Measurements from ENCODE around the gene TCF3.

Gene TCF3

DNA sequence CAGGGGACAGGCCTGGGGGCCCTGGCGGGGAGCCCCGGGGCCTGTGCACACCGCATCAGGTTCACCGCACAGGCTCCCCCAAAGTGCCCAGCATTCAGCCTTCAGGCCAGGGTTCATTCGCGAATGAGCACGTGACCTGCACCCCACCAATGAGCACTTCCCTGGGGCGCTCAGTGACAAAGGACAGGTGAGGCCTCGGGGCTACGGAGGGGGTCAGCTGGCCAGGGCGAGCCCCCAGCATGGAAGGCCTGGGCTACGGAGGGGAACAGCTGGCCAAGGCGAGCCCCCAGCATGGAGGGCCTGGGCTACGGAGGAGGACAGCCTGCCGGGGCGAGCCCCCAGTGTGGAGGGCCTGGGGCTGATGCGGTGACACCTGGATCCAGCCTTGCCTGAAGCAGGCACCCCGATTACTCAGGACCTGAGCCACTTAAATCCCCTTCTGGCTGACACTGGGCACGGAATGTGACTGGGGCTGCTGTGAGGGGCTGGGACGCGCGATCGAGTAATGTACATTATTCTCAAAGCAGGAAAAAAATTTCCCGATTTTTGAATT lies 23.1 kb downstream of the TCF3 start:
- DNase-seq = no peak

DNA sequence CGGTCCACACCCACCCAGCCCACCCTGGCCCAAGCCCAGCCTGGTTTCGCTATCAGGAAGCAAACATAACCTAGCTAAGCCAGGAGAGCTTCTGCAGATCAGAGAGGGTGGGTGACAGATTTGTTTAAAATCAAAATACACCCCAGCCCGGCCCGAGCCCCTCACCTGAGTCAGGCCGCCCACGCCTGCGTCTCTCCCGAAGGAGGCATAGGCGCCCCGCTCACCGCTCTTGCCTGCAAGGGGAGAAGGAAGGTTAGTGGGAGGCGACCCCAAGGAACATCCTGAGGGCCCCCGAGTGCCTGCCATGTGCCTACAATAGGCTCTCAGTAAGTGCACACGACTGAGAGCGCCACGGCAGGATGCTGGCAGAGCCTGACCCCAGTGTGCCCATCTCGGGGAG lies 25.2 kb downstream of the TCF3 start:
- no peak for DNase-seq

DNA sequence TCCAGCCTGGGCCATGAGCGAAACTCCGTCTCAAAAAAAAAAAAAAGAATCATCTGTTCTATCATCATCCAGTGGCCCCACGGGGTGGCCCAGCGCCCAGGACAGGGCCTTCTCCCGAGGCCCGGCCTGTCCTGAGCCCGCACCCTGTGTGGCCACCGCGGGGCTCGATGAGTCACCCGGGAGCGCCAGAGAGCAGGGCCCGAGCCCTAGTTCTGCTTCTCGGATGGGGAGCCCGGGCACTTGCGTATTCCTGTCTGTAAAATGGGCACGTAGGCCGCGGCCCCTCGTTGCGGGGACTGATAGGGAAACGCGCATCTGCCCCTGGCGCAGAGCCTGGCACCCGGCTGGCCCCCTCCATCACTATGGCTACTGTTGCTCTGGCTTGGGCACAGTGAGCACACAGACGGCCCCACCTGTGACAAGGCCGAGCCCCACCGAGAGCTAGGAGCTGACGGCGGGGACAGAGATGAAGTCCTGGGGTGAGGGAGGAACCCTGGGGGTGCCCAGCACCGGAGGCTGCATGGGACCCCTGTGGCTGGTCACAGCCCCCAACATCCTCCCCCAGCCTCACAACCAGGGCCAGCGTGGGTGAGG lies 25.9 kb downstream of the TCF3 start:
- no peak for DNase-seq

DNA sequence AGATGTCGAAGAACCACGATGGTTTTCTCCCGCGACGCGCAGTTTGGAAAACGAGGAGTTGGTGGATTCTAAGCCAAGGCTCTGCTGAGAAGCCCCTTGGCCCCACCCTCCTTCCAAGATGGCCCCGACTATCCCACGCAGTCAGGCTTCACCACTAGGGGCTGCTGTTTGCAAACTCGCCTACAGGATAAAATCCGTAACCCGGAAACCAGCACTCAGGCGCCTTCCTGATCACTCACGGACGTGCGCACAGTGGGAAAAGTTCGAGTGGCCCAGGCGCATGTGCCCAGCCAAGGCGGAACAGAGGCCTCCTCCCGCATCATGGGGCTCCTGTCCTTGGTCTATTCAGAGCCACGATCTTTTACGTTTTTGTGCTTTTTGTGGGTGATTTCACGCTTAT lies 28.0 kb downstream of the TCF3 start:
- DNase-seq = no peak

DNA sequence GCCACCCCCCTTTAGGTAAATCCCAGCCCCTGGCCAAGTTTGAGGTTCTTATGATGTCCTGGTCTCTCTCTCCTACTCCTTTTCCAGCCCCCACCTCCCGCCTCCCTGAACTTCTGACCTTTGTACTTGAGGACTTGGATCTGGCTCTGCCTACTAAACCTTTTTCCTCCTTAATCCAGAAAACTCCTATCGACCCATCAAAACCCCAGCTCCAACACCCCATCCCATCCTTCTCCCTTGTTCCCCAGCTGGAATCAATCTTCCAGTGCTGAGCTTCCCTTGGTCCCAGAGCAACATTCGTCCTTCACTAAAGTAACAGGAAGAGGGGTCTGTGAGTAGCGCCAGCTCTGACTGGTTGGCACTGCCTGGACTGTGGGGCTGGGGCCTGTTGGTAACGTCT lies 29.9 kb downstream of the TCF3 start:
- no peak for DNase-seq

DNA sequence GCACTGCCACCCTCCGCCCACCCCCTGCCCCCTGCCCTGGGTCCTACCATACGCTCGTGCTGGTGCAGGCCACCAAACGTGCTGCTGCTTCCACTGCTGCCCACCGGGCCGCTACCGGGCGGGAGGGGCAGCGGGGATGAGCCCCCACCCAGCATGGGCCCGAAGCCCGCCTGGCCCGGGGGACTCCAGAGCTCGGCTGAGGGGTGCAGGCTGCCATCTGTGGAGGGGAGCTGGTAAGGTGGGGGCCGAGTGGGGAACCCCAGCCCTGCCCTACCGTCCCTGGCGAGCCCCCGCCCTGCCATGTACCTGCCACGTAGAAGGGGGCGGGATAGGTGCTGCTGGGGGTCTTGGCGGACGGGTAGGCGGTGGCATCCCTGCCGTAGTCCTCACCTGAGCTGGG lies 30.4 kb downstream of the TCF3 start:
- DNase-seq = no peak

DNA sequence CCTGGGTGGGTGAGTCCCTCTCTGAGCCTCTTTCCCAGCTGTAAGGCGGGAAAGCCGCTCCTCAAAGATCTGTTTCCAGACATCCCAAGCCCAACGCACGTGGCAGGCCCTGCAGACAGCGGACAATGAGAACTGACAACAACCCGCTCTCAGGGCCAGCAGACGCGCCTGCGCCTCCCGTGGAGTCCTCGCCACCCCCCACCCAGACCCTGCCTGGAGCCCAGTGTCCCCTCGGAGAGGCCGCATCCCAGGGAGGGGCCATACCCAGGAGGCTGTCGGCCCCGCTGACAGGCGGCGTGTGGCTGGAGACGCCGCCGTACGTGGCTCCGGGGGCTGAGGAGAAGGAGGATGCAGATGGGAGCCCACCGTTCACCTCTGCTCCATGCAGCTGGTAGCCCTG lies 30.8 kb downstream of the TCF3 start:
- DNase-seq = no peak

DNA sequence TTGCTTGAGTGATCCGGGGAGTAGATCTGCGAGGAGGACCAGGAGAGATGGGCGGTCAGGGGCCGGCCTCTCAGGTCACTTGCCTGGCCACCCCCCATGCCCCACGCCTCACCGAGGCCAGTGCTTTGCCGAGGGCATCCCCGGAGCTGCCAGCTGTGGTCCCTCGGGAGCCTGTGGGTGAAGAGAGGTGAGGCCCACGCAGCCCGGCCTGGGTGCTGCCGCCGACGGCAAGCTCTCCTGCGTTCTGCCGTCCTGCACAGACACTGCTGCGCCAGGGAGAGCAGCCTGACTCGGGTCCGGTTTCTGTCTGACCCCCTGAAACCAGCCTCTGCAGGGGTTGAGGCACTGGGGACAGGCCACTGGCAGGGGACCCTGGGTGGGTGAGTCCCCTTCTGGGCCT lies 31.4 kb downstream of the TCF3 start:
- DNase-seq = no peak

DNA sequence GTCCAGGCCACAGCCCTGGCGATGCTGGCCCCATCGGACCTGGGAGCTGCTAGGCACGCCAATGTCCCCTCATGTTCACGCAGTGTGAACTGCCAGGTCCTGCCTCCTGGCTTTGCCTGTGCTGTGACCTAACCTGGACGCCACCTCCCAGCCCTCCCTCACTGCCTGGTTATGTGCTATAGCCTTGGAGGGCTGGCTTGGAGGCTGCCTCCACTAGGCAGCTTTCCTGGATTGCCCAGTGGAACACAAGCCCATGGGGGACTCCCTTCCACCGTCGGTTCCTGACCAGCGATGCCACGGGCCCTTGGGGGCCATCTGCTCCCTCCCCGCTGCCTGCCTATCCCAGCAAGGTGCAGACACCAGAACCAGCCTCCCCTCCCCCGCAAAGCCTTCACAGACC lies 31.9 kb downstream of the TCF3 start:
- DNase-seq = no peak

DNA sequence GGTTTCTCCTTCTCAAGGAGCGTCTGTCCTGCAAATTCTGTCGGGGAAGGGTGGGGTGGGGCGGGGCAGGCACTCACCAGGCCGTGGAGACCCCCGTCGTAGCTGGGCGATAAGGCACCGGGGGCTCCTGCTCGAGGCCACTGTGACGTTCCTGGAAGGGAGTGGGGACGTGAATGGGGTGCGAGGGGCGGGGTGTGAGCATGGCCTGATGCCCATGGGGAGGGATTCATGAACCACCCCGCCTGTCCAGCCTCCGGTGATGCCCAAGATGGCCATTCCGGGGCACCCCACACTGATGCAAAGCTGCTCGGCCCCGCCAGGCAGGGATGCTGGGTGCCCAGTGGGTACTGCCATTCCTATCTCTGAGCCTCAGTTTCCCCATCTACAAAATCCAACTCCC lies 32.7 kb downstream of the TCF3 start:
- DNase-seq = no peak

DNA sequence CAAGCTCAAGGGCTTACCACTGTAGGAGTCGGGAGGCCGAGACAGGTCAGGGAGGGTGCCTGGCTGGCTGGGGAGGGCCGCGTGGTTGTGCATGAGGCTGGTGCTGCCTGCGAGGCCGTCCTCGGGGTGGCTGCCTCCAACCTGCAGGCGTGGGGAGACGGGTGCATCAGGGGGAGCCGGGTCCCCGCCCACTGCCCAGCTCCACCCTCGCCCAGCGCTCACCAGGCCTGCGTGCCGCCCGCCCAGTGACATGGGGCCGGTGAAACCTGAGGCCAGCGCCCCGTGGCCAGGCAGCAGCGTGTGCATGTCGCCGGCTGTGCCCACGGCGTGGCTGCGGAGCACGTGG lies 33.3 kb downstream of the TCF3 start:
- DNase-seq = no peak

DNA sequence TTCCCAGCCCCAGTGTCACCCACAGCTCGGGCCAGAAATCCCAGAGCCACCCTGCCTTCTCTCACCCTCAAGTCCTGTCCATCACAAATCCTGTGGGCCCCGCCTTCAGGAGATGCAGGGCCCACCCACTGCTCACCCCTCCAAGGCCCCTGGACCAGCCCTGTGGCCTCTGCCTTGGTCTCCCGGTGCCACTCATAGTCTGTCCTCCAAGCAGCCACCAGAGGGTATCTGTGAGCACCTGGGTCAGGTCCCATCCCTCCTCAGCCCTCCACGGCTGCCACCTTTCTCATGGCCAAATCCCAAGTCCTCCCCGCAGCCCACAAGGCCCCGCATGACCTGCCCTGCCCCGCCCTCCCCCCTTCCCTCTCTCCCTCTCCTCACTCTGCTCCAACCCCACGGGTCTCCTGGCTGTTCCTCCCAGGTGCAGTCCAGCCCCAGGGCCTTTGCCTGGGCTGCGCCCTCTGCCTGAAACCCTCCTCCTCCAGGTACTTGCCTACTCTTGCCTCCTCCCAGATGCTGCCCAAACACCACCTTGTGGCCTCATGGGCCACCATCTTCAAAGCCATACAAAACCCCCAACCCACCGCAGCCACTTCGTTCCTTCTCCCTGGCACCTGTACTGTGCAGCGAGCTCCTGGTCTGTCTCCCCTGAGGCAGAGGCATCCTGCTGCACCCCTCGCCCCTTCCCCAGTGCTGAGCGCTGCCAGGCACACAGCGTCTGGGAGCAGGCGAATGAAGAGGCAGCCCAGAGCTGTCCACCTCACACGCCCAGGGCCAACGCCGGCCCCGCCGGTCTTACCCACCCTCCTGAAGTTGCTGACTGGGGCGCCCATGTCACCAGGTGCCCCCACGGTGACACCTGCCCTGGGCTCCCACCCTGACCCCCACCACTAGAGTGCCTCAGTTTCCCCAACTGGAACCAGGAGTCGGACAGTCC lies 34.0 kb downstream of the TCF3 start:
- DNase-seq = no peak

DNA sequence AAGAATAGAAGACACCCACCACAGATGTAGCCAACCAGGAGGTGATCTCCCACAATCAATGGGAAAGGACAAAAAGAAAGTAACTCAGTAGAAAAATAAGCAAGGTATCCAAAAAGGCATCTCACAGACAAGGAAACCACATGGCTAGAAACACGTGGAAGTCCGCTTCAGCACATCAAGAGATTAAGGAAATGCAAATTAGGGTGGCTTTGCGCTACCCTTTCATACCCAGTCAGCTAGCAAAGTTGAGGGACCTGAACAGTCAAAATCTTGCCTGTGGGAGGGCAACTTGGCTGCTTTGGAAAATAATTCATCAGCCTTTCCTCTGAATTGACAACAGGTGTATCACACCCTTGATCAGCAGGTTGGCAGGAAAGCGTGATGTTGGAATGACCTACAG lies 35.5 kb downstream of the TCF3 start:
- DNase-seq = no peak

DNA sequence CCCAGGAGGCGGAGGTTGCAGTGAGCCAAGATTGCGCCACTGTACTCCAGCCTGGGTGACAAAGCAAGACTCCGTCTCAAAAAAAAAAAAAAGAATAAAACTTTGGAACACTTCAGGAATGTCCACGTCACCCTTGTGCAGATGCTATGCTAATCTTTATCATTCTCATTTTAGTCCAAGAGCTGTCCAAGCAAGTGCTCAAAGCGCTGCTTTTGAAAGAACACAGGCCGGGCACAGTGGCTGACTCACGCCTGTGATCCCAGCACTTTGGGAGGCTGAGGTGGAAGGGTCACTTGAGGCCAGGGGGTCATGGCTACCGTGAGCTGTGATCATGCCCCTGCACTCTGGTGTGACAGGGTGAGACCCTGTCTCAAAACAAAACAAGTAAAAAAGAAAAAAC lies 36.0 kb downstream of the TCF3 start:
- no peak for DNase-seq

DNA sequence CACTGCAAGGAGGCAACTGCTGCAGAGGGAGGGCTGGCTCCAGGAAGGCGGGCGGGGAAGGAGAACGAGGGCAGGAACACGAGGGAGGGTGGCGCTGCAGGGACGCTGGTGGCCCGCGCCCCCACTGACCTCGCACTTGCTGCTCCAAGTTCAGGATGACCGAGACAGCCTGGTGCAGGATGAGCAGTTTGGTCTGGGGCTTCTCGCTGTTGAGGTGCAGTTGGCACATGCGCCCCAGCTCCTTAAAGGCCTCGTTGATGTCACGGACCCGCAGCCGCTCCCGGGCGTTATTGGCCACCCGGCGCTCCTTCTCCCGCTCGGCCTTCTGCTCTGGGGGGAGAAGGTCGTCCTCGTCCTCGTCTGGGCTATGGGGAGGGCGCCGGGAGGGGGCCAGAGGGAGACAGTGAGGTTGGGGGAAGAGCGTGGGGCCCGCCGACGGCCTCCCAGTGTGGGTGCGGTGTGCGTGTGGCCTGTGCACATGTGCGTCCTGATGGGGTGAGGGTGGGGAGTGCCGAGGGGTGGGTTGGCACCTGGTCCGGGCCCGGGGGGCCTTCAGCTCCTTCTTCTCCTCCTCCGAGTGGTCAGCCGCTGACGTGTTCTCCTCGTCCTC lies 37.2 kb downstream of the TCF3 start:
- DNase-seq = no peak

DNA sequence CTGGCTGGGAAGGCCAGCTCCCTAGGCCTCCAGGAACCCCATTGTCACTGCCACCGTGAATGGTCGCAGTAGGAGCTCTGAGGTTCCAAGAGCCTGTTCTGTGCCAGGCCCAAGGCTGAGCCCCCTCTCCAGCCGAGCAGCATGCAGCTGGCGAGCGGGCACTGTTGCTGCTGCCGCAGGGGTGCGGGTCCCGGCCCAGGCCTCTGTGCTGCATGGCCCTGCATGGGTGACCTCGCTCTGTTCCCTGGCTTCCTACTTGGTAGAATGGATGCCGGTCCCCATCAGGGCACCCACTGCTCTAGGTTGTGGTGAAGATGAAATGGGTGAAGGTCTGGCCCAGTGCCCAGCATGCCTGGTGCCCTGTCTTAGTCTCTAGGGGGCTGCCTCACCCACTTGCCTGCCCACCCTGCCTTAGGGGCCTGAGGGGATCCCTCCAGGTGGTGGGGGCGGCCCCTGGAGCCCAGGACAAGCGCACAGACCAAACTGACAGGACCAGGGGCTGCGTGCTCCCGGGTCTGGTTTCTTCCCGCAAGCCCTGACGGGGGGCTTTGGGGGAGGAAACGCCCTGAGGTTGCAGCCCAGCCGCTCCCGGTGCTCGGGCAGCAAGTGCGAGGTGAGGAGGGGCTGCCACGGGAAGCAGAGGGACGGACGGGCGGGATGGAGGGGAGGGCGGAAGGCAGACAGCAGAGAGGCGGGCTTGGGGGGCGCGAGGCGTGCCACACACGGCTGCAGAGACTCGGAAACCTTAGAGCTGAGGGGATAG lies 38.4 kb downstream of the TCF3 start:
- no peak for DNase-seq

DNA sequence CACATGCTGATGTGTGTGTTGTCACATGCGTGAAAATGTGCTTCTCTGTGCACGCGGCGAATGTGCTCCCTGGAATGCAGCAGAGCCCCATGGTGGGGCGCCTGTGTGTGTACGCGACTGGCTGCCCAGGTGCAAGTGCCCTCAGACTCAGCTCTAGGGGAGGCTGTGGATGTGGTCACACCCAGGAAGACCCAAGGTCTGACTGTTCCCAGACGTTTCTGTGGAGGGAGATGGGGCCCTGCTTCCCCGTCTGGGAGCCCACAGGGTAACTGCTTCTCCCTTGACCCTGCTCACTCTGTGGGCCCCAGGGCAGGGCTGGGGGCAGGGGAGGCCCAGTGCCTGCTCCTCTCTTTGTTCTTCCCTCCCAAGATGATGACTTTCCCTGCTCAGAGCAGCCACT lies 39.3 kb downstream of the TCF3 start:
- no peak for DNase-seq

DNA sequence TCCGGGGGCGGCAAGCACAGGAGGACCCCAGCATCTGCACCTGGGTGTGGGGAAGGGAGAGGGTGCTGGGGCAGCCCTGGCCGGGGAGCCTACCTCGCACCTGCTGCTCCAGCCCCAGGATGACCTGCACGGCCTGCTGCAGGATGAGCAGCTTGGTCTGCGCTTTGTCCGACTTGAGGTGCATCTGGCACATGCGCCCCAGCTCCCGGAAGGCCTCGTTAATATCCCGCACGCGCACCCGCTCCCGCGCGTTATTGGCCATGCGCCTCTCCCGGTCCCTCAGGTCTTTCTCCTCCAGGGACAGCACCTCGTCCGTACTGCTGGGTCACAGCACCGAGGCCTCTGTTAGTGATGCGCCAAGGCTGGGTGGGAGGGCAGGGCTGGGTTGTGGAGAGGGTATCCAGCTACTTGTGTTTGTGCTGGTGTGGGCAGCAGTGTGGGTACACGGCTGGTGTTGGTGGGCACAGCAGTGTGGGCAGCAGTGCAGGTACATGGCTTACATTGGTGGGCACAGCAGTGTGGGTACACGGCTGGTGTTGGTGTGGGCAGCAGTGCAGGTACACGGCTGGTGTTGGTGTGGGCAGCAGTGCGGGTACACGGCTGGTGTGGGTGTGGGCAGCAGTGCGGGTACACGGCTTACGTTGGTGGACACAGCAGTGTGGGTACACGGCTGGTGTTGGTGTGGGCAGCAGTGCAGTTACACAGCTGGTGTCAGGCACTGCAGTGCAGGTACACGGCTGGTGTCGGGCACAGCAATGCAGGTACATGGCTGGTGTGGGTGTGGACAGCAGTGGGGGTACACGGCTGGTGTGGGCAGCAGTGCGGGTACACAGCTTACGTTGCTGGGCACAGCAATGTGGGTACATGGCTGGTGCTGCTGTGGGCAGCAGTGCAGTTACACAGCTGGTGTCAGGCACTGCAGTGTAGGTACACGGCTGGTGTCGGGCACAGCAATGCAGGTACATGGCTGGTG lies 40.0 kb downstream of the TCF3 start:
- DNase-seq = no peak

DNA sequence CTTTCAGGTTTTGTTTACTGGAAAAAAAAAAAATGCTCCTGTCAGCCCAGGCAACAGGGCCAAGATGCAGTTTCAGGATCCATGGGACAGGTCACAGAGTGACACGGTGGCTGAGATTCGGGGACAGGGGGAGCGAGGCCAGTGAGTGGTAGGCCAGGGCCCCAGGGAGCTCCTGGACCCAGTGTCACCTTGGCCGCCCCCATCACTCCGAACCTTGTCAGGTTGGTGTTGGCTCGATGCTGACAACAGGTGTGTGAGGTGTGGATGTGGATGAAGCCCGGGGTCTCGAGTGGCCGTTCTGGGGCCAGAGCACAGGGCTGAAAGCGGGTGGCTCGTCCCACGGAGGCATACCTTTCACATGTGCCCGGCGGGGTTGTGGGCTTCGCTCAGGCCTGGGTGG lies 41.1 kb downstream of the TCF3 start:
- DNase-seq = no peak

DNA sequence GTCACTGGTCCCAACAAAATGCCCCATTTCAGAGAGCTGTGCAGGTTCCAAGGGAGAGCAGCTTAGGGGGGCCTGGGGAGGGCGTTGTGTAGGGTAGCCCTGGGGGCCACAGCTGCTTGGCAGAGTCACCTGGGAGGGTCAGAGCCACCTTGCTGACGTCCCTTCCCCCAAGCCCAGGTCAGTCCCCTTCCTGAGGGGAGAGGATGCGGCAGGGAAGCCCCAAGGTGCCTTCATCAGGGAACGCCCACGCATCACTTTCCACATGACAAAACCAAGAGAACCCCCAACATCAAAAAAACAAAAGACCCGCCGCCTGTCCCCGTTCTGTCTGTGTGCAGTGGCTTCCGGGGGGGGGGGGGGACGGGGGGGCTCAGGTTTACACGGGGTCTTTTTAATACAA lies 41.8 kb downstream of the TCF3 start:
- DNase-seq = no peak

DNA sequence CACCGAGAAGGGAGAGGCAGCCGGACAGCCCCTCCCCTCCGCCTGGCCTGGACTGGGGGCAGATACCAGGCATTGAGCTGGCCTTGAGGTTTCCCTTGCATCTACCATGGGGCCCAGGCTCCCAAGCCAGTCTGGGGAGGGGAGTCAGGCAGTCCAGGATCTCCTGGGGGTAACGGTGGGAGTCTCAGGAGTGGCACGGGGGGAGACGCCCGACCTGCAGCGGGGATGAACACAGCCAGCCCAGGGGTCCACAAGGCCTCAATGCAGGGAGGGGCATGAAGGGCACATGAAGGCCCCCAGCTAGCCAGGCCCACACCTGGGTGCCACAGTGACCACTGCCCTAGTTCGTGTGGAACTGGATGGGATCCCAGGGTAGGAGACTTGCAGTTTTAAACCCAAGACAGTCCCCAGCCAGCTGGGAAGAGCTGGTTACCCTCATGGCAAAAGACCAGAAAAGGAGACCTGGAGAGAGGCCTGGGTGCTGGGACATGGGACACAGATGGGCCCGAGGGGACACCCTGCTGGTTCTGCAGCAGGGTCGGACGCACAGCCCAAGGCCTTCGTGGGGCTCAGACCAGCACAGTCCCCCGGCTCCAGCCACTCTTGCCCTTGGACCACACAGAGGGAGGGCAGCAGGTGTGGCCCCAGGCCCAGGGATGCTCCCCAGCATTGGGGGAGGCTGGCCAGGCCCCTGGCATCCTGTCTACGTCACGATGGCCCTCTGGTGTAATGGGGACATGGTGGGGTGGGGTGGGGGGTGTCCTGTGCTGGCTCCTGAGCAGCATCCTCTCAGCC lies 42.5 kb downstream of the TCF3 start:
- DNase-seq = no peak

DNA sequence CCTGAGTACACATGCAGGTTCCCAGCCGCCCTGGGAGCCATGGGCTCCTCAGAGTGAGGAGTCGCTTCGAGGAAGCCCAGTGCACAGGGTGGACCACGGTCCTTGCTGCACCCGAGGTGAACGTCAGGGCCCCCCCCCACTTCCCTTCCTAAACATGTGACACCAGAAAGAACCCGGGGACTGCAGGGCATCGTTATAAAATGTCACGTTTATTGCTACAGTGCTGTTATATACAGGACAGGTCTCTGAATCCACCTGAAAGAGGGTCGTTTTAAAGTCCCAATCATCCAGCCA lies 43.4 kb downstream of the TCF3 start:
- no peak for DNase-seq

Data from GF-D8 (cell line).